Heart left ventricle (tissue), 16 donors: Measurements from ENCODE around the gene PABPC5. TPM values are rescaled to one million over a fixed set of nuclear protein-coding genes. Genes with fewer than 3 reads are reported as not detected.

Experiments
- ATAC-seq, 4 donors: fragments of 200-7000 bp; cut with Tn5 transposase; one replicate each; pipeline ENCODE4 v1.9.1; 2020 to 2022; ENCODE audit warnings: moderate library complexity in 4 of 4, mild to moderate bottlenecking in 3 of 4, moderate number of reproducible peaks in 1 of 4
- DNase-seq, 5 donors: peaks; one replicate each; pipeline ENCODE4 v3.0.0-alpha.2; 2020
- H3K27ac ChIP-seq, 12 donors: fragments of 200-600 bp; sonication (generic) in 4 of 12; one replicate each; pipeline versions ENCODE4 v1.5.0 to v1.8.0; 2016 to 2022; ENCODE audit warnings: mild to moderate bottlenecking in 2 of 12
- H3K27me3 ChIP-seq, 9 donors: fragments of 200-600 bp; sonication (generic) in 2 of 9; one replicate each; pipeline versions ENCODE4 v1.5.1 to v1.8.0; 2016 to 2022; ENCODE audit warnings: mild to moderate bottlenecking in 3 of 9
- H3K36me3 ChIP-seq, 9 donors: fragments of 200-600 bp; sonication (generic) in 2 of 9; one replicate each; pipeline versions ENCODE4 v1.5.0 to v1.8.0; 2018 to 2022; ENCODE audit warnings: mild to moderate bottlenecking in 2 of 9
- H3K4me1 ChIP-seq, 12 donors: fragments of 200-600 bp; sonication (generic) in 4 of 12; one replicate each; pipeline versions ENCODE4 v1.5.0 to v1.8.0; 2016 to 2022; ENCODE audit warnings: mild to moderate bottlenecking in 3 of 12
- H3K4me3 ChIP-seq, 12 donors: fragments of 200-600 bp; sonication (generic) in 4 of 12; one replicate each; pipeline versions ENCODE4 v1.5.0 to v1.8.0; 2017 to 2022; ENCODE audit warnings: mild to moderate bottlenecking in 9 of 12, moderate library complexity in 4 of 12
- H3K9me3 ChIP-seq, 12 donors: fragments of 200-600 bp; sonication (generic) in 4 of 12; one replicate each; pipeline versions ENCODE4 v1.5.0 to v1.8.0; 2016 to 2022; ENCODE audit warnings: mild to moderate bottlenecking in 1 of 12
- POLR2A ChIP-seq, 2 donors: fragments of 450-650 bp; IDR thresholded peaks; one replicate each; pipeline ENCODE4 v1.6.1; 2017; ENCODE audit warnings: antibody characterized with exemption in 2 of 2, mild to moderate bottlenecking in 2 of 2, moderate library complexity in 2 of 2
- WGBS, 4 donors: extraction: QIAGEN DNeasy Blood & Tissue Kit in 2 of 4; methylation state at CpG; one replicate each; pipeline versions ENCODE4 v1.1.5 to v1.1.7; 2013 to 2018; 5-methylcytosine and 5-hydroxymethylcytosine counted together
- intact Hi-C, 10 donors: fragments of 100-400 bp; cut with DNase I; formaldehyde crosslinking; loops; one replicate each; pipeline versions ENCODE4 v1.11.1 to v1.14.2; 2022
- long read RNA-seq, 3 donors: library from polyadenylated mRNA; unstranded; transcript quantifications; one replicate each; pipeline ENCODE4 v2.0.0, GENCODE V29; 2020 to 2021
- polyA plus RNA-seq, 2 donors: library from polyadenylated mRNA; stranded (reverse); fragments of 200-250 nt; gene quantifications; one replicate each; pipeline ENCODE4 v1.2.3, GENCODE V29; 2013
- total RNA-seq, 9 donors: library from RNA; depleted of rRNA in 2 of 9; stranded (reverse); fragments of >200 nt in 2 of 9; fragmentation: NEBNext Ultra II Directional in 3 of 9; extraction: Animal tissue kit (Norgen Biotek cat#: 25700) in 3 of 9; gene quantifications; one replicate each; pipeline versions ENCODE4 v1.1.0 to v1.2.4, GENCODE V29; 2016 to 2023
- TF ChIP-seq, protein P1 (sequence below), 12 donors: fragments of 200-600 bp; sonication (generic) in 4 of 12; IDR thresholded peaks; one replicate each; pipeline versions ENCODE4 v1.5.0 to v1.8.0; 2018 to 2022; ENCODE audit warnings: antibody characterized with exemption in 12 of 12, mild to moderate bottlenecking in 5 of 12
- donor health status: ischemic (EF 13 %, LVEDD 7.1; RV severe dilation, severe dysfunction).
- donor health status: healthy with polysubstance abuse.
- donor health status: DM: no; HTN: yes; CAD: no.
- donor health status: DM: no; HTN: no; CAD: no.
- donor health status: ischemic (EF 25% LVEDD 6.9; RV normal size, moderate dysfunction).
- donor health status: ischemic (EF 25% LVEDD 5.7; RV mildly dilated, moderate dysfunction).
- donor health status: healthy.
- donor health status: DM: yes; HTN: yes; CAD: no.
- donor health status: ischemic (EF 35%, LVEDD 5.7; RV mildly dilated, moderate dysfunction).
- donor health status: nonischemic (EF 11% LVEDD 7.7; RV severe dilation, severe dysfunction).
- donor health status: DM: yes; HTN: yes; CAD: no.
- donor health status: PGD.
- donor health status: ischemic (EF 29% LVEDD 5.4; RV normal size, mild dysfunction).
- donor health status: nonischemic (EF 23%, LVEDD 6.1; RV moderate dilation, normal function).

The PABPC5 gene
- total RNA-seq (1 to 10 TPM in 1 of 9 donors, under 1 TPM in 8; 0.19 to 1.2 (median 0.51) TPM), polyA plus RNA-seq (under 1 TPM; 0.23 to 0.36 TPM)
- long read RNA-seq, donor 1: 0 reads
- long read RNA-seq, donor 2, partial matches to known transcripts: 0 of 1 reads
- long read RNA-seq, donor 2, other reads (novel, unspliced or antisense): 0 of 1 reads
- long read RNA-seq, donor 3: 0 reads

DNA sequence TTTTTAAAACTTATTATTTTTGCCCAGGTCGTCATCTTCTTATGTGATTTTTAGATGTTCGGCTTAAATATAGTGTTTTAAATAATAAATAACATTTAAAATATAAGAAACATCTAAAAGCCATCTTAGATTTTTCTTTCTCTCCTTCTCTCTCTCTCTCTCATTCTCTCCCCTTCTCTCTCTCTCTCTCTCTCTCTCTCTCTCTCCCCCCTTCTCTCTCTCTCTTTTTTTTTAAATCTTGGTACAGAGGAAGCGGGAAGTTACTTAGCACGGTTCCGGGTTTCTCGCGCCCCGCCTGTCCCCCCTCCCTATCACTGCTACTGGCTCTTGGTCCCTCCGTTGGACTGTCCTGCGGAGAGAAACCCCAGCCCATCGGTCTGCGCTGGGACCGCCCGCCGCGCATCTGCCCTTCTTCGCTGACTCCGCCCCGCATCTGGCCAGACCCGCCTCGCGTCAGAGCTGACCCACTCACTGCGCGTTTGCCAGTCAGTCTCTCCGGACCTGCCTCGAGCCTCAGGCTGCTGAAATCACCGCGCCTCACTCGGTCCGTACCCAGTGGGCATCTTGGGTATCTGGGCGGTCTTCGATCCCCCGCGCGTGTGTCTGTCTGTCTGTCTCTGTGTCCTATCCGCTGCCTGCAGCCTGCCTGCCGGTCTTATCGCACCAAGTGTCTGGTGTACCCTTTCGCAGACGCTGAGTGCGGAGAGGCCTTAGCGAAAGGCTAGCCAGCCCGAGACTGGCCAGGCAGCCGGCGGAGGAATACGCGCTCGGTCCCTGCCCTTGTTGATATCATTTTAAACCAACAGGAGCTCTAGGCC lies at the start of gene PABPC5:
Gene PABPC5, plus strand, starts transcription at position 489 of the 818 bp plus-strand sequence. CDS start 739 bp downstream, outside the sequence.
- DNase-seq (peak; percentile 74 to 81 (median 78)), ATAC-seq (peak; percentile 97 to 99 (median 99))
- peaks cover 0 to 10% (median 0%) of the 10 kb centered on the region in 9 donors for H3K27me3 ChIP-seq
- H3K27ac ChIP-seq: peak within 1 kb of the TSS in 11 of 12 donors; percentile 13 to 79 (median 54)
- TF ChIP-seq, protein P1, sequence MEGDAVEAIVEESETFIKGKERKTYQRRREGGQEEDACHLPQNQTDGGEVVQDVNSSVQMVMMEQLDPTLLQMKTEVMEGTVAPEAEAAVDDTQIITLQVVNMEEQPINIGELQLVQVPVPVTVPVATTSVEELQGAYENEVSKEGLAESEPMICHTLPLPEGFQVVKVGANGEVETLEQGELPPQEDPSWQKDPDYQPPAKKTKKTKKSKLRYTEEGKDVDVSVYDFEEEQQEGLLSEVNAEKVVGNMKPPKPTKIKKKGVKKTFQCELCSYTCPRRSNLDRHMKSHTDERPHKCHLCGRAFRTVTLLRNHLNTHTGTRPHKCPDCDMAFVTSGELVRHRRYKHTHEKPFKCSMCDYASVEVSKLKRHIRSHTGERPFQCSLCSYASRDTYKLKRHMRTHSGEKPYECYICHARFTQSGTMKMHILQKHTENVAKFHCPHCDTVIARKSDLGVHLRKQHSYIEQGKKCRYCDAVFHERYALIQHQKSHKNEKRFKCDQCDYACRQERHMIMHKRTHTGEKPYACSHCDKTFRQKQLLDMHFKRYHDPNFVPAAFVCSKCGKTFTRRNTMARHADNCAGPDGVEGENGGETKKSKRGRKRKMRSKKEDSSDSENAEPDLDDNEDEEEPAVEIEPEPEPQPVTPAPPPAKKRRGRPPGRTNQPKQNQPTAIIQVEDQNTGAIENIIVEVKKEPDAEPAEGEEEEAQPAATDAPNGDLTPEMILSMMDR (IDR thresholded peaks at IDR 0.05): no peak
- TF ChIP-seq POLR2A (IDR thresholded peaks at IDR 0.05): peak in 1 of 2 donors; percentile 34
- peak within 1 kb of the TSS; percentile 12 to 64 (median 45) for H3K4me3 ChIP-seq
- H3K4me1 ChIP-seq: no peaks in the 10 kb centered on the region
- WGBS, 4 donors: 4 to 21% (median 11%) methylated on average over 38 to 48 of the region's 48 CpGs
- no peaks in the 10 kb centered on the region for H3K36me3 ChIP-seq
- no peaks in the 10 kb centered on the region for H3K9me3 ChIP-seq
- intact Hi-C loops: no loop called here

DNA sequence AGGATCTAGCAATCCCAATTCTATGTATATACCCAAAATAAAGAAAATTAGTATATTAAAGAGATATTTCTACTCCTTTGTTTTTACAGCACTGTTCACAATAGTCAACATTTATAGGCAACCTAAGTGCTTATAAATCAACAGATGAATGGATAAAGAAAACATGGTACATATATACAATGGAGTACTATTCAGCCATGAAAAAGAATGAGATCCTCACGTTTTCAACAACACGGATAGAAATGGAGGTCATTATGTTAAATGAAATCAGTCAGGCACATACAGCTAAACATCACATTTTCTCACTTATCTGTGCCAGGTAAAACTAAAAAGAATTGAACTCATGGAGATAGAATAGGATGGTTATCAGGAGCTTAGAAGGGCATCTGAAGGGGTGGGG lies 45.6 kb upstream of the PABPC5 start:
- Histone ChIP-seq H3K36me3 (no peaks in the 10 kb centered on the region), H3K27me3 (no peaks in the 10 kb centered on the region), H3K9me3 (no peaks in the 10 kb centered on the region), H3K4me3 (no peak overlapping the region), H3K4me1 (no peaks in the 10 kb centered on the region), H3K27ac (no peak overlapping the region)
- 64 to 81% (median 76%) methylated on average over 2 of the region's 2 CpGs for WGBS, 4 donors
- TF ChIP-seq, protein P1 (IDR thresholded peaks at IDR 0.05): no peak
- TF ChIP-seq POLR2A (IDR thresholded peaks at IDR 0.05): no peak
- ATAC-seq (no peak), DNase-seq (no peak)
- intact Hi-C loops: no loop called here

GRCh38 chrX:91414713-91415112 lies 19.9 kb upstream of the PABPC5 start:
- intact Hi-C loops: no loop called here
- H3K9me3 ChIP-seq: peaks cover 0 to 9% (median 0%) of the 10 kb centered on the region in 12 donors
- no peak for ATAC-seq
- H3K36me3 ChIP-seq: no peaks in the 10 kb centered on the region
- no peaks in the 10 kb centered on the region for H3K27me3 ChIP-seq
- no peaks in the 10 kb centered on the region for H3K4me1 ChIP-seq
- TF ChIP-seq POLR2A (IDR thresholded peaks at IDR 0.05): no peak
- TF ChIP-seq, protein P1 (IDR thresholded peaks at IDR 0.05): peak in 9 of 12 donors; percentile 20 to 48 (median 41)
- no peak overlapping the region for H3K27ac ChIP-seq
- WGBS, 4 donors: 12 to 23% (median 16%) methylated on average over 6 of the region's 6 CpGs
- no peak overlapping the region for H3K4me3 ChIP-seq
- DNase-seq: no peak

DNA sequence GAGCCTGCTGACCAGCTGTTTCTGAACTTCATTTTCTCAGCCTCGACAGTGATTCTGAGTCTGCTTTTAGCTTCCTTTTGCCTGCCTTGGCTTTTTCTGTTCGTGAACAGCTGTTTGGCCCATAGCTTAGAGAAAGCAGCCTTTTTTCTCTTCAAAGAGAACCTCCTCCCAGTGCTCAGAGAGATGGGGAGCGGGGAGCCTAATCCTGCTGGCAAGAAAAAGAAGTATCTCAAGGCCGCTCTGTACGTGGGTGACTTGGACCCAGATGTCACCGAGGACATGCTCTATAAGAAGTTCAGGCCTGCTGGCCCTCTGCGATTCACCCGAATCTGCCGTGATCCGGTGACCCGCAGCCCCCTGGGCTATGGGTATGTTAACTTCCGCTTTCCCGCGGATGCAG lies 756 bp downstream of the PABPC5 start:
- DNase-seq (no peak), ATAC-seq (peak in 1 of 4 donors; percentile 10)
- H3K9me3 ChIP-seq: no peaks in the 10 kb centered on the region
- H3K27me3 ChIP-seq: peaks cover 0 to 10% (median 0%) of the 10 kb centered on the region in 9 donors
- intact Hi-C loops: no loop called here
- H3K4me3 ChIP-seq: peak overlapping the region; percentile 12 to 64 (median 45)
- TF ChIP-seq POLR2A (IDR thresholded peaks at IDR 0.05): no peak
- TF ChIP-seq, protein P1 (IDR thresholded peaks at IDR 0.05): no peak
- H3K4me1 ChIP-seq: no peaks in the 10 kb centered on the region
- H3K27ac ChIP-seq: peak overlapping the region in 8 of 12 donors; percentile 13 to 79 (median 63)
- H3K36me3 ChIP-seq: no peaks in the 10 kb centered on the region
- WGBS, 4 donors: 35 to 54% (median 44%) methylated on average over 14 of the region's 14 CpGs
